GM12891 (cell line): ENCODE data around the gene GJA1.

Experiments used
- POLR2A ChIP-seq: IDR thresholded peaks from 2 replicates; pipeline ENCODE4 v1.6.1; 2011; ENCODE audit warnings: low read depth, low read length, control low read depth
- POLR2AphosphoS5 ChIP-seq: IDR thresholded peaks from 2 replicates; pipeline ENCODE4 v1.6.1; 2011; ENCODE audit warnings: low read depth, low read length, control low read depth
- POU2F2 ChIP-seq: IDR thresholded peaks from 2 replicates; pipeline ENCODE4 v1.6.1; 2011; ENCODE audit warnings: low read depth, mild to moderate bottlenecking, control low read depth, low read length, moderate library complexity
- SPI1 ChIP-seq: IDR thresholded peaks from 2 replicates; pipeline ENCODE4 v1.6.1; 2011; ENCODE audit warnings: low read depth, low read length, control low read depth
- TAF1 ChIP-seq: IDR thresholded peaks from 2 replicates; pipeline ENCODE4 v1.6.1; 2011; ENCODE audit warnings: low read depth, low read length, control low read depth

GRCh38 chr6:121438869-121439268 is 3.4 kb downstream of the GJA1 start:
- TF ChIP-seq POLR2A = no peak
- TF ChIP-seq POLR2AphosphoS5 = no peak
- no peak for TF ChIP-seq SPI1
- TF ChIP-seq TAF1 = no peak
- no peak for TF ChIP-seq POU2F2
